Measurements from ENCODE around the gene TSN. TPM values are rescaled to one million over a fixed set of nuclear protein-coding genes. Genes with fewer than 3 reads are reported as not detected.

Gene TSN
- total RNA-seq (10 to 100 TPM; 49.1 to 50.9 TPM), total RNA-seq (64.5 to 182 (median 98.5) reads per million in 172 experiments)
- polyA plus RNA-seq (2013, experiment 1 of 2), result 37.1 TPM
- polyA plus RNA-seq (2013, experiment 2 of 2), result 38.3 TPM

DNA sequence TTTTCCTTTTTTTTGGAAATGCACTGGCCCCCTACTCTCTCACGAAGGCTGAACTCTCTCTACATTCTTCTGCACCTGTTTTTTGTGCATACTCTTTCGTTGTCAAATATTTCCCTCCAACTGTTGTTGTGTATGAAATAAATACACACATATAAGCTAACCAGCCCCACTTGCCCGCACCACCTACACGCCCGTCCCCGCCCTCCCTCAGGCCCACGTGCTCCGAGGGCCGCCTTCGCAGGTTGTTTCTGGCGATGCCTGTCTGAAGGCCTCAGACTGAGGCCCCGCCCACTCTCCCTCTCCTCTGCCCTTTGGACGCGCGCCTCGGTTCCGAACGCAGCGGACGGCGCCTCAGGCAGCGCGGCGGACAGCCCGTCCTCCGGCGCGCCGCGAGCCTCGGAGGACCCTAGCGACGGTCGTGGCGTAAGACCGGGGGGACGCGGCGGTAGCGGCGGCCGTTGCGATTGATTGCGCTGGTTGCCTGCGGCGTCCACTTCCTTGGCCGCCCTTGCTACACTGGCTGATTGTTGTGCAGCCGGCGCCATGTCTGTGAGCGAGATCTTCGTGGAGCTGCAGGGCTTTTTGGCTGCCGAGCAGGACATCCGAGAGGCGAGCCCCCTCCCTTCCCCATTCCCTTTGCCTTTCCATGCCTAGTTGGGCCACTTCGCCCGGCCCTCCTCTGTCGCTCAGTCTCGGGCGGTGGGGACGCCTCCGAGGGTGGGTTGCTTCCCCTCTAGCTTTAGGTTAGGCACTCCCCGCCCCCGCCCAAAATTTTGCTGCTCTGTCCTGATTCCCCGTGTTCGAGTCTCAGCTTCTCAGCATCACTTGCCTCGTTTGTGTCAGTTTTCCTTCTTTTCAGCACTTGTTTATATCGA lies at the start of gene TSN:
Gene TSN (plus strand): TSS at position 415 of the 875 bp plus-strand sequence. CDS start 129 bp downstream, at position 544.
- DNase-seq (peak; percentile 94 to 99 (median 97)), ATAC-seq (ENCODE audit: poor library complexity) (peak; percentile 99)
- Histone ChIP-seq H3K4me3 (ENCODE audit: low read length) (peak within 1 kb of the TSS; percentile 94), H3K36me3 (ENCODE audit: insufficient read depth, low read length) (peaks cover 20% of the 10 kb centered on the region), H3K27ac (ENCODE audit: low read depth in 1 of 2, low read length in 2 of 2) (peak within 1 kb of the TSS; percentile 66 to 72), H3K27me3 (ENCODE audit: control insufficient read depth in 1 of 2, insufficient read depth in 2 of 2, low read length in 2 of 2) (no peaks in the 10 kb centered on the region), H3K9me3 (ENCODE audit: control insufficient read depth in 1 of 2, insufficient read depth in 1 of 2, low read length in 2 of 2) (no peaks in the 10 kb centered on the region), H3K4me1 (ENCODE audit: insufficient read depth, low read length) (peaks cover 13% of the 10 kb centered on the region)
- no peaks in the 10 kb centered on the region for H3K27me3 Mint-ChIP-seq
- H3K36me3 Mint-ChIP-seq (ENCODE audit: low read depth), result peaks cover 42% of the 10 kb centered on the region
- ChIA-PET POLR2A (interaction anchor here (0.8 to 2.4 kb wide), 4 partner anchors 17 to 225 kb away, joined by 3 to 28 read pairs (median 21); partner anchors contain the start of genes CLASP1, NIFK and RNU4ATAC), CTCF (no interaction called here)
- TF ChIP-seq, protein P1, sequence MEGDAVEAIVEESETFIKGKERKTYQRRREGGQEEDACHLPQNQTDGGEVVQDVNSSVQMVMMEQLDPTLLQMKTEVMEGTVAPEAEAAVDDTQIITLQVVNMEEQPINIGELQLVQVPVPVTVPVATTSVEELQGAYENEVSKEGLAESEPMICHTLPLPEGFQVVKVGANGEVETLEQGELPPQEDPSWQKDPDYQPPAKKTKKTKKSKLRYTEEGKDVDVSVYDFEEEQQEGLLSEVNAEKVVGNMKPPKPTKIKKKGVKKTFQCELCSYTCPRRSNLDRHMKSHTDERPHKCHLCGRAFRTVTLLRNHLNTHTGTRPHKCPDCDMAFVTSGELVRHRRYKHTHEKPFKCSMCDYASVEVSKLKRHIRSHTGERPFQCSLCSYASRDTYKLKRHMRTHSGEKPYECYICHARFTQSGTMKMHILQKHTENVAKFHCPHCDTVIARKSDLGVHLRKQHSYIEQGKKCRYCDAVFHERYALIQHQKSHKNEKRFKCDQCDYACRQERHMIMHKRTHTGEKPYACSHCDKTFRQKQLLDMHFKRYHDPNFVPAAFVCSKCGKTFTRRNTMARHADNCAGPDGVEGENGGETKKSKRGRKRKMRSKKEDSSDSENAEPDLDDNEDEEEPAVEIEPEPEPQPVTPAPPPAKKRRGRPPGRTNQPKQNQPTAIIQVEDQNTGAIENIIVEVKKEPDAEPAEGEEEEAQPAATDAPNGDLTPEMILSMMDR (IDR thresholded peaks at IDR 0.05), result no peak
- peak within 1 kb of the TSS; percentile 91 for H3K4me3 Mint-ChIP-seq
- H3K27ac Mint-ChIP-seq, result peak within 1 kb of the TSS; percentile 91
- intact Hi-C loops (cut with DNase I, micrococcal nuclease), result loop anchor here (1.0 to 5.0 kb wide), 3 partner anchors 19 to 228 kb away; partner anchors contain the start of gene NIFK (in 2 of the 2)
- no peaks in the 10 kb centered on the region for H3K9me3 Mint-ChIP-seq
- H3K4me1 Mint-ChIP-seq (ENCODE audit: low read depth), result peaks cover 33% of the 10 kb centered on the region

DNA sequence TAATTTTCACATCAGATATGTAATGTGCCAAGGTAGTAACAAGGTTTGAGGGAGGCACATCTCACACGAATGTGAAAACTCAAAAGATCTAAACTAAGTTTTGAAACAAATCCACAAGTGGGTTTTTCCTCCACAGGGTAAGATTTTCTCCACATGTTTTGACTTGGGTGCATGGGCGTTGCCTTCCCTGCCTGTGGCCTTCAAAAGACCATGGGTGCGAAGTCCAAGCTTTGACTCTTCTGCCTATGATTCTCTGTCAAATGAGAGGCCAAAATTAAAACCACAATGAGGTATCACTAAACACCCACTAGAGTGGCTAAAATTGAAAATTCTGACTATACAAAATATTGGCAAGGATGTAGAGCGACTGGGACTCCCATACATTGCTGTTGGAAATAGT lies 49.5 kb upstream of the TSN start:
- peaks cover 11% of the 10 kb centered on the region for H3K4me1 Mint-ChIP-seq (ENCODE audit: low read depth)
- ATAC-seq (ENCODE audit: poor library complexity) (no peak), DNase-seq (no peak)
- ChIA-PET CTCF (no interaction called here), POLR2A (no interaction called here)
- no peak overlapping the region for H3K4me3 ChIP-seq (ENCODE audit: low read length)
- H3K36me3 Mint-ChIP-seq (ENCODE audit: low read depth), result no peaks in the 10 kb centered on the region
- H3K9me3 Mint-ChIP-seq, result no peaks in the 10 kb centered on the region
- no peaks in the 10 kb centered on the region for H3K36me3 ChIP-seq (ENCODE audit: insufficient read depth, low read length)
- no peak overlapping the region for H3K27ac ChIP-seq (ENCODE audit: low read depth in 1 of 2, low read length in 2 of 2)
- H3K4me3 Mint-ChIP-seq, result no peak overlapping the region
- H3K27me3 Mint-ChIP-seq, result no peaks in the 10 kb centered on the region
- H3K27me3 ChIP-seq (ENCODE audit: control insufficient read depth in 1 of 2, insufficient read depth in 2 of 2, low read length in 2 of 2), result no peaks in the 10 kb centered on the region
- no peak overlapping the region for H3K27ac Mint-ChIP-seq
- peaks cover 3% of the 10 kb centered on the region for H3K4me1 ChIP-seq (ENCODE audit: insufficient read depth, low read length)
- TF ChIP-seq, protein P1 (IDR thresholded peaks at IDR 0.05), result no peak
- H3K9me3 ChIP-seq (ENCODE audit: control insufficient read depth in 1 of 2, insufficient read depth in 1 of 2, low read length in 2 of 2), result no peaks in the 10 kb centered on the region
- intact Hi-C loops (cut with DNase I, micrococcal nuclease), result no loop called here

DNA sequence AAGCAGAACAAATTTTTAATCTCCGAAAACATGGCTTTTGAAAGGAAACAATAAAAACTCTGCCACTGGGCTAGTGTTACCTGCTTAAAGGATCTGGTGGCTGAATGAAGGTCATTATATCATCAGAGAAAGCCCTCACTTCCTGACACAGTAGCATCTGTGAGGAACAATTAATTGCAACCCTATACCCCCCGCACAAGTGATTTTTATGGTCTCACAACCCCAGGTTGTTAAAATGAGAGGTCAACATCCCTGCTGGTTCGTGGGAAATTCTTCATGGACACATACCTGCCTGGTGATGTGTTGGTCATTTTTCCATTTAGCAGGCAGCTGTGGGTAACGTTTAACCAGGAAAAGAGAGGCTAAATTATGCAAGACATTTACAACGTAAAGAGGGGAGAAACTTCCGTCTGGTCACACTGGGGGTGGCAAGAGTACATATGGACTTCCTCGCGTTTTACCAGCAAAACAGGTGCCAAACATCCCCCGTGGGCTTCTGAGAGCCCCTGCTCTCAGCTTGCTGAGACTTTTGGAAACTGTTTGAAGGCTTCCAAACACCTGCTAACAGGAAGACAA lies 48.0 kb upstream of the TSN start:
- TF ChIP-seq, protein P1 (IDR thresholded peaks at IDR 0.05), result no peak
- Histone ChIP-seq H3K9me3 (ENCODE audit: control insufficient read depth in 1 of 2, insufficient read depth in 1 of 2, low read length in 2 of 2) (no peaks in the 10 kb centered on the region), H3K36me3 (ENCODE audit: insufficient read depth, low read length) (no peaks in the 10 kb centered on the region), H3K27me3 (ENCODE audit: control insufficient read depth in 1 of 2, insufficient read depth in 2 of 2, low read length in 2 of 2) (no peaks in the 10 kb centered on the region), H3K4me3 (ENCODE audit: low read length) (no peak overlapping the region), H3K4me1 (ENCODE audit: insufficient read depth, low read length) (no peaks in the 10 kb centered on the region), H3K27ac (ENCODE audit: low read depth in 1 of 2, low read length in 2 of 2) (no peak overlapping the region)
- ATAC-seq (ENCODE audit: poor library complexity), result no peak
- ChIA-PET POLR2A (no interaction called here), CTCF (interaction anchor here (0.6 to 1.2 kb wide), 2 partner anchors 216 to 305 kb away, joined by 3 read pairs; no protein-coding TSS in a partner anchor)
- no peaks in the 10 kb centered on the region for H3K36me3 Mint-ChIP-seq (ENCODE audit: low read depth)
- H3K4me3 Mint-ChIP-seq, result no peak overlapping the region
- no peaks in the 10 kb centered on the region for H3K27me3 Mint-ChIP-seq
- H3K27ac Mint-ChIP-seq, result no peak overlapping the region
- no peak for DNase-seq
- H3K4me1 Mint-ChIP-seq (ENCODE audit: low read depth), result no peaks in the 10 kb centered on the region
- no peaks in the 10 kb centered on the region for H3K9me3 Mint-ChIP-seq
- intact Hi-C loops (cut with DNase I, micrococcal nuclease), result no loop called here

Data from CD4-positive, alpha-beta T cell (primary cell).